Neural cell (in vitro differentiated cells): ENCODE results near the gene ZDHHC11.

ENCODE experiments used
- POLR2AphosphoS5 ChIP-seq: IDR thresholded peaks from 2 replicates; pipeline ENCODE4 v1.6.1; 2012
- SMC3 ChIP-seq: fragments of 450-650 bp; conservative IDR thresholded peaks from 2 replicates; pipeline ENCODE4 v1.6.1; 2014; ENCODE audit warnings: antibody characterized with exemption, mild to moderate bottlenecking, moderate library complexity; ENCODE audit not compliant: poor library complexity
- TAF1 ChIP-seq: IDR thresholded peaks from 2 replicates; pipeline ENCODE4 v1.6.1; 2012; ENCODE audit warnings: low read depth
- TF ChIP-seq, protein P1 (sequence below): fragments of 450-650 bp; IDR thresholded peaks from 2 replicates; pipeline ENCODE4 v1.5.1; 2014; ENCODE audit warnings: antibody characterized with exemption, mild to moderate bottlenecking, moderate library complexity; ENCODE audit not compliant: poor library complexity, severe bottlenecking
- TF ChIP-seq, protein P2 (sequence below): IDR thresholded peaks from 2 replicates; pipeline ENCODE4 v1.6.1; 2012; ENCODE audit warnings: borderline replicate concordance

DNA sequence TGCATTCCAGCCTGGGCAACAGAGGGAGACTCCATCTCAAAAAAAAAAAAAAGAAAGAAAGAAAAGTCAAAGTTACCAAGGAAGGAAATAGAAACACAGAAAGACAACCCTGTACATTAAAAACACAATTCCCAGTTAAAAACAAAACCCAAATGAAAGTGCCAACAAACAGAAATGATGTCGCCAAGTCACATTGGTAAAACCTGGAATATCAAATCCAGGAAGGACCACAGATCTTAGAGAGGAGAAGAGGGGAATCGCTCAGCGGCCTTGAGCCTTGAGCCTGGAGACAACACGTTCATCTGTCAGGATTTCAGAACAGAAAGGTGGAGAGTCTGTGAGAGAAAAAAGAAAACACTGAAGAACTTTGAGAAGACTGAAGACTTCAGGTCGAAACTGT is 1.2 kb upstream of the ZDHHC11 start:
- TF ChIP-seq, protein P1, sequence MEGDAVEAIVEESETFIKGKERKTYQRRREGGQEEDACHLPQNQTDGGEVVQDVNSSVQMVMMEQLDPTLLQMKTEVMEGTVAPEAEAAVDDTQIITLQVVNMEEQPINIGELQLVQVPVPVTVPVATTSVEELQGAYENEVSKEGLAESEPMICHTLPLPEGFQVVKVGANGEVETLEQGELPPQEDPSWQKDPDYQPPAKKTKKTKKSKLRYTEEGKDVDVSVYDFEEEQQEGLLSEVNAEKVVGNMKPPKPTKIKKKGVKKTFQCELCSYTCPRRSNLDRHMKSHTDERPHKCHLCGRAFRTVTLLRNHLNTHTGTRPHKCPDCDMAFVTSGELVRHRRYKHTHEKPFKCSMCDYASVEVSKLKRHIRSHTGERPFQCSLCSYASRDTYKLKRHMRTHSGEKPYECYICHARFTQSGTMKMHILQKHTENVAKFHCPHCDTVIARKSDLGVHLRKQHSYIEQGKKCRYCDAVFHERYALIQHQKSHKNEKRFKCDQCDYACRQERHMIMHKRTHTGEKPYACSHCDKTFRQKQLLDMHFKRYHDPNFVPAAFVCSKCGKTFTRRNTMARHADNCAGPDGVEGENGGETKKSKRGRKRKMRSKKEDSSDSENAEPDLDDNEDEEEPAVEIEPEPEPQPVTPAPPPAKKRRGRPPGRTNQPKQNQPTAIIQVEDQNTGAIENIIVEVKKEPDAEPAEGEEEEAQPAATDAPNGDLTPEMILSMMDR = no peak
- no peak for TF ChIP-seq TAF1
- no peak for TF ChIP-seq POLR2AphosphoS5
- TF ChIP-seq, protein P2, sequence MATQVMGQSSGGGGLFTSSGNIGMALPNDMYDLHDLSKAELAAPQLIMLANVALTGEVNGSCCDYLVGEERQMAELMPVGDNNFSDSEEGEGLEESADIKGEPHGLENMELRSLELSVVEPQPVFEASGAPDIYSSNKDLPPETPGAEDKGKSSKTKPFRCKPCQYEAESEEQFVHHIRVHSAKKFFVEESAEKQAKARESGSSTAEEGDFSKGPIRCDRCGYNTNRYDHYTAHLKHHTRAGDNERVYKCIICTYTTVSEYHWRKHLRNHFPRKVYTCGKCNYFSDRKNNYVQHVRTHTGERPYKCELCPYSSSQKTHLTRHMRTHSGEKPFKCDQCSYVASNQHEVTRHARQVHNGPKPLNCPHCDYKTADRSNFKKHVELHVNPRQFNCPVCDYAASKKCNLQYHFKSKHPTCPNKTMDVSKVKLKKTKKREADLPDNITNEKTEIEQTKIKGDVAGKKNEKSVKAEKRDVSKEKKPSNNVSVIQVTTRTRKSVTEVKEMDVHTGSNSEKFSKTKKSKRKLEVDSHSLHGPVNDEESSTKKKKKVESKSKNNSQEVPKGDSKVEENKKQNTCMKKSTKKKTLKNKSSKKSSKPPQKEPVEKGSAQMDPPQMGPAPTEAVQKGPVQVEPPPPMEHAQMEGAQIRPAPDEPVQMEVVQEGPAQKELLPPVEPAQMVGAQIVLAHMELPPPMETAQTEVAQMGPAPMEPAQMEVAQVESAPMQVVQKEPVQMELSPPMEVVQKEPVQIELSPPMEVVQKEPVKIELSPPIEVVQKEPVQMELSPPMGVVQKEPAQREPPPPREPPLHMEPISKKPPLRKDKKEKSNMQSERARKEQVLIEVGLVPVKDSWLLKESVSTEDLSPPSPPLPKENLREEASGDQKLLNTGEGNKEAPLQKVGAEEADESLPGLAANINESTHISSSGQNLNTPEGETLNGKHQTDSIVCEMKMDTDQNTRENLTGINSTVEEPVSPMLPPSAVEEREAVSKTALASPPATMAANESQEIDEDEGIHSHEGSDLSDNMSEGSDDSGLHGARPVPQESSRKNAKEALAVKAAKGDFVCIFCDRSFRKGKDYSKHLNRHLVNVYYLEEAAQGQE = no peak
- TF ChIP-seq SMC3 = no peak
